Measurements from ENCODE around the gene ASL. TPM values are rescaled to one million over a fixed set of nuclear protein-coding genes. Genes with fewer than 3 reads are reported as not detected.
"Not testable (repeated sequence)": the region's sequence is repeated elsewhere in the genome, so short reads cannot be mapped to it uniquely, and the experiment has no call there.

Gene ASL
- total RNA-seq, 1 donor from 2014 or later, result 33.1 TPM

- intact Hi-C loops (cut with micrococcal nuclease), result not testable (repeated sequence)
Observed at GRCh38 chr7:66116680-66117420, 41.2 kb downstream of the ASL start.

- intact Hi-C loops (cut with micrococcal nuclease), result no loop called here
Observed at GRCh38 chr7:66118603-66119002, 43.0 kb downstream of the ASL start.

GRCh38 chr7:66119245-66119850 lies 43.7 kb downstream of the ASL start:
- intact Hi-C loops (cut with micrococcal nuclease), result no loop called here

- intact Hi-C loops (cut with micrococcal nuclease), result no loop called here
Observed at GRCh38 chr7:66123175-66123528, 47.5 kb downstream of the ASL start.

- intact Hi-C loops (cut with micrococcal nuclease), result not testable (repeated sequence)
Observed at GRCh38 chr7:66124569-66124861, 48.9 kb downstream of the ASL start.

GRCh38 chr7:66125052-66125694 lies 49.6 kb downstream of the ASL start:
- intact Hi-C loops (cut with micrococcal nuclease), result no loop called here

- intact Hi-C loops (cut with micrococcal nuclease), result not testable (repeated sequence)
Observed at GRCh38 chr7:66125781-66126352, 50.2 kb downstream of the ASL start.

GRCh38 chr7:66127172-66127571 lies 51.6 kb downstream of the ASL start:
- intact Hi-C loops (cut with micrococcal nuclease), result not testable (repeated sequence)

- intact Hi-C loops (cut with micrococcal nuclease), result no loop called here
Observed at GRCh38 chr7:66138994-66139752, 63.6 kb downstream of the ASL start.

- intact Hi-C loops (cut with micrococcal nuclease), result no loop called here
Observed at GRCh38 chr7:66140924-66141323, 65.3 kb downstream of the ASL start.

GRCh38 chr7:66142334-66142733 lies 66.7 kb downstream of the ASL start:
- intact Hi-C loops (cut with micrococcal nuclease), result no loop called here

- intact Hi-C loops (cut with micrococcal nuclease), result no loop called here
Observed at GRCh38 chr7:66142996-66143395, 67.4 kb downstream of the ASL start.

Other genes starting within 250 kb of the ASL start
- gene VKORC1L1, start 202.7 kb upstream of the ASL start, total RNA-seq, result 20.1 and 21.1 TPM in 2 replicates
- 73.6 and 74.9 TPM in 2 replicates for gene GUSB, start 93.6 kb upstream of the ASL start, total RNA-seq
- 33.3 and 36.0 TPM in 2 replicates for gene CRCP, start 39.0 kb downstream of the ASL start, total RNA-seq
- 0.48 and 0.55 TPM in 2 replicates for gene TPST1, start 129.5 kb downstream of the ASL start, total RNA-seq

All from T-helper 2 cell treated with Interferon-gamma antibody and Interleukin-4, amounts not matched to agents 100 ng/mL and 5 ng/mL, for 36 hours (primary cell).